Testis (tissue), 3 donors: Measurements from ENCODE around the gene CMTM7. TPM values are rescaled to one million over a fixed set of nuclear protein-coding genes. Genes with fewer than 3 reads are reported as not detected.

Experiments
- DNase-seq: peaks from one replicate; pipeline ENCODE4 v3.0.0-alpha.2; 2019
- H3K27ac ChIP-seq, 2 donors: fragments of 200-600 bp; sonication (generic); one replicate each; pipeline ENCODE4 v1.5.1; 2019
- H3K27me3 ChIP-seq: fragments of 200-600 bp; sonication (generic); one replicate; pipeline ENCODE4 v1.5.1; 2019
- H3K36me3 ChIP-seq: fragments of 200-600 bp; sonication (generic); one replicate; pipeline ENCODE4 v1.5.1; 2017; ENCODE audit warnings: low read depth; ENCODE audit errors: missing control alignments
- H3K4me1 ChIP-seq: fragments of 200-600 bp; sonication (generic); one replicate; pipeline ENCODE4 v1.5.1; 2019
- H3K4me3 ChIP-seq, 2 donors: fragments of 200-600 bp; sonication (generic); one replicate each; pipeline ENCODE4 v1.5.1; 2017 to 2019
- H3K9me3 ChIP-seq: fragments of 200-600 bp; sonication (generic); one replicate; pipeline ENCODE4 v1.5.1; 2017
- CTCF ChIP-seq, 3 experiments: fragments of 450-650 bp in 2 of 3; fragments of 200-600 bp in 1 of 3; sonication (generic) in 1 of 3; IDR thresholded peaks; one replicate each; pipeline ENCODE4 v1.5.1; 2016 to 2019; ENCODE audit warnings: antibody characterized with exemption in 3 of 3, mild to moderate bottlenecking in 2 of 3, moderate library complexity in 1 of 3
- POLR2A ChIP-seq: fragments of 450-650 bp; IDR thresholded peaks from one replicate; pipeline ENCODE4 v1.6.1; 2017; ENCODE audit warnings: antibody characterized with exemption, mild to moderate bottlenecking, moderate library complexity
- WGBS, 2 donors: methylation state at CpG; one replicate each; pipeline ENCODE4 v1.1.5; 2018; 5-methylcytosine and 5-hydroxymethylcytosine counted together
- intact Hi-C: fragments of 100-400 bp; cut with DNase I; formaldehyde crosslinking; loops from one replicate; pipeline ENCODE4 v1.15.1; 2023; ENCODE audit warnings: low total_unique reads
- polyA plus RNA-seq: library from polyadenylated mRNA; stranded (reverse); fragments of 350-450 nt; fragmentation: Illumina TruSeq; extraction: RNeasy Lipid Tissue Mini Kit (QIAGEN cat#74804); gene quantifications from one replicate; pipeline ENCODE4 v1.2.3, GENCODE V29; 2014; ENCODE audit warnings: low read depth, low replicate concordance; ENCODE audit not compliant: insufficient read depth
- total RNA-seq, 2 donors: library from RNA; depleted of rRNA; stranded (reverse); fragments of >200 nt; gene quantifications; one replicate each; pipeline ENCODE4 v1.2.3, GENCODE V29; 2016

CMTM7 gene
- total and polyA plus RNA-seq, 3 donors from 2014 or later = 15.0 to 40.9 (median 19.7) TPM

GRCh38 chr3:32376115-32376514 lies 15.5 kb upstream of the CMTM7 start:
- Histone ChIP-seq H3K36me3 (no peaks in the 10 kb centered on the region), H3K4me1 (no peaks in the 10 kb centered on the region), H3K9me3 (no peaks in the 10 kb centered on the region), H3K27me3 (no peaks in the 10 kb centered on the region), H3K4me3 (no peak overlapping the region), H3K27ac (no peak overlapping the region)
- 62 to 64% methylated on average over 2 of the region's 2 CpGs for WGBS, 2 donors
- no peak for TF ChIP-seq CTCF (IDR thresholded peaks at IDR 0.05)
- TF ChIP-seq POLR2A = no peak
- intact Hi-C loops = loop anchor here (10.0 kb wide), 1 partner anchor 89 kb away; no protein-coding TSS in a partner anchor
- no peak for DNase-seq

GRCh38 chr3:32379831-32380500 lies 11.7 kb upstream of the CMTM7 start:
- intact Hi-C loops = loop anchor here (10.0 kb wide), 1 partner anchor 85 kb away; no protein-coding TSS in a partner anchor
- H3K27ac ChIP-seq = no peak overlapping the region
- H3K9me3 ChIP-seq = no peaks in the 10 kb centered on the region
- no peak for DNase-seq
- no peaks in the 10 kb centered on the region for H3K36me3 ChIP-seq
- TF ChIP-seq POLR2A = no peak
- H3K4me3 ChIP-seq = no peak overlapping the region
- 83 to 86% methylated on average over 10 of the region's 10 CpGs for WGBS, 2 donors
- H3K4me1 ChIP-seq = no peaks in the 10 kb centered on the region
- no peaks in the 10 kb centered on the region for H3K27me3 ChIP-seq

GRCh38 chr3:32381922-32382321 lies 9.7 kb upstream of the CMTM7 start:
- intact Hi-C loops = no loop called here
- TF ChIP-seq POLR2A (no peak), CTCF (IDR thresholded peaks at IDR 0.05) (no peak)
- 89 to 92% methylated on average over 7 of the region's 7 CpGs for WGBS, 2 donors

GRCh38 chr3:32383136-32383711 lies 8.4 kb upstream of the CMTM7 start:
- DNase-seq = no peak
- Histone ChIP-seq H3K27ac (no peak overlapping the region), H3K4me3 (no peak overlapping the region), H3K36me3 (no peaks in the 10 kb centered on the region), H3K9me3 (no peaks in the 10 kb centered on the region), H3K27me3 (no peaks in the 10 kb centered on the region), H3K4me1 (no peaks in the 10 kb centered on the region)
- intact Hi-C loops = no loop called here
- 74 to 80% methylated on average over 1 to 2 of the region's 2 CpGs for WGBS, 2 donors
- TF ChIP-seq POLR2A (no peak), CTCF (IDR thresholded peaks at IDR 0.05) (no peak)

More at GRCh38 chr3:32381922-32382321, 9.7 kb upstream of the CMTM7 start:
- DNase-seq = no peak
- H3K4me1 ChIP-seq = no peaks in the 10 kb centered on the region
- no peaks in the 10 kb centered on the region for H3K36me3 ChIP-seq
- no peaks in the 10 kb centered on the region for H3K27me3 ChIP-seq
- no peaks in the 10 kb centered on the region for H3K9me3 ChIP-seq
- H3K27ac ChIP-seq = no peak overlapping the region
- no peak overlapping the region for H3K4me3 ChIP-seq

GRCh38 chr3:32384938-32385337 lies 6.7 kb upstream of the CMTM7 start:
- H3K27ac ChIP-seq = no peak overlapping the region
- H3K9me3 ChIP-seq = no peaks in the 10 kb centered on the region
- no peak for DNase-seq
- no peak overlapping the region for H3K4me3 ChIP-seq
- 50 to 54% methylated on average over 5 of the region's 5 CpGs for WGBS, 2 donors
- no peaks in the 10 kb centered on the region for H3K36me3 ChIP-seq
- intact Hi-C loops = no loop called here
- TF ChIP-seq POLR2A (no peak), CTCF (IDR thresholded peaks at IDR 0.05) (no peak)
- no peaks in the 10 kb centered on the region for H3K4me1 ChIP-seq
- H3K27me3 ChIP-seq = no peaks in the 10 kb centered on the region
